HG02759 (cell line): ENCODE results near the gene ZNF536.
"Not testable (repeated sequence)": the region's sequence is repeated elsewhere in the genome, so short reads cannot be mapped to it uniquely, and the experiment has no call there.

Source experiments
- ATAC-seq: cut with Tn5 transposase; IDR thresholded peaks from one replicate; pipeline ENCODE4 v1.9.1; 2021; ENCODE audit warnings: mild to moderate bottlenecking, moderate library complexity; ENCODE audit not compliant: unreplicated experiment

The ZNF536 gene

GRCh38 chr19:30386551-30387143 is 14.5 kb downstream of the ZNF536 start:
- no peak for ATAC-seq

DNA sequence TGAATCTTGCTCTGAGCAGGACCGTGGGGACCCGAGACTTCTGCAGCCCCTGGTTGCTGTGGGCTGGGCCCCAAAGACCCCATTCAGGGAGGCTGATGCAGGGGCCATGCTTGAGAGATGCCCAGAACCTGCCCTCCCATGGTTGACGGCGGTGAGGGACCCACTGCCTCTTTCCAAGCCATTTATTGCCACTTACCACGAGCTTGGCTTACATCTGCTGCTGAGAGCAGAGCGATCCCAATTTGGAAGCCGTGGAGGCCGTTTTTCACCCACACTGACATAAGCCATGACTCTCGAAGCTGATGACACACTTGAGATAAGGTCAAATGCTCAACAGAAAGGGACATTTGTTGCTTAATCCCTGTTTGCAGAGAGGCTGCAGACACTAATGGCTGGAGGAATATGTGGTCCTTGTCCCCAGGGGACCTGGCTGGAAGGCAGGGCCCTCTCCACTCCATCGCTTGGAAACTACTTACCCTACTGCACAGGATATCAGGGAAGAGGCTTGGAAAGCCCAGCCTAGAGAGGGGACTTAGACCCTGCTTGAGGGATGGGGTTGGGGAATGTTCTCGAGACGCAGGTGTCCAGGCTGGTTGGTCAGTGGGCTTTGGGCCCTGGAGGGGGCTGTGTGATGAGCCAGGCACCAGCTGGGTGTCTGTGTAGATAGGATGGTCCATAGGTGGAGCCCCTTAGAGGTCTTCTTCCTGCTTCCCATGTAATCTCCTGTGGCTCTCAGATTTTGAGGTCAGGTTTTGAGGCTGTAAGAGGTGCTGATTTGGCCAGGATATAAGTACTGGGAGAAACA is 15.3 kb downstream of the ZNF536 start:
- no peak for ATAC-seq

DNA sequence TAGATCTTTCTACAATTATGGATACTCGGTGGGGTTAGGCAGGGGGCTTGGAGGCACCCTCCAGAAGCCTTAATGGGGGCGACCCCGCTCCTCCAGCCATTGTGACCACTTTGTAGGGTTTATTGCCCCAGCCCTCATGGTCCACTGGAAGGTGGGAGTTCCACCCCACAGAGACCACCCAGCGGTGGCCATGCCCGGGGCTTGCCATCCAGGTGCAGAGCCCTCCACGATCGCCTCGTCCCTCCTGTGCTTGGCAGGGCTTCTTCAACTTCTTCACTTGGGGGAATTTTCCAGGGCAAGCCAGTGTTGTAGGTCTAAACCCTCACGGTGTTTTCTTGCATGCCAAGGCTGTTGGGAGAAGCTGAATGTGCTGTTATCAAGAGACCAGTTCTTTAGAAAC is 16.1 kb downstream of the ZNF536 start:
- ATAC-seq: no peak

GRCh38 chr19:30388819-30389218 is 16.6 kb downstream of the ZNF536 start:
- no peak for ATAC-seq

DNA sequence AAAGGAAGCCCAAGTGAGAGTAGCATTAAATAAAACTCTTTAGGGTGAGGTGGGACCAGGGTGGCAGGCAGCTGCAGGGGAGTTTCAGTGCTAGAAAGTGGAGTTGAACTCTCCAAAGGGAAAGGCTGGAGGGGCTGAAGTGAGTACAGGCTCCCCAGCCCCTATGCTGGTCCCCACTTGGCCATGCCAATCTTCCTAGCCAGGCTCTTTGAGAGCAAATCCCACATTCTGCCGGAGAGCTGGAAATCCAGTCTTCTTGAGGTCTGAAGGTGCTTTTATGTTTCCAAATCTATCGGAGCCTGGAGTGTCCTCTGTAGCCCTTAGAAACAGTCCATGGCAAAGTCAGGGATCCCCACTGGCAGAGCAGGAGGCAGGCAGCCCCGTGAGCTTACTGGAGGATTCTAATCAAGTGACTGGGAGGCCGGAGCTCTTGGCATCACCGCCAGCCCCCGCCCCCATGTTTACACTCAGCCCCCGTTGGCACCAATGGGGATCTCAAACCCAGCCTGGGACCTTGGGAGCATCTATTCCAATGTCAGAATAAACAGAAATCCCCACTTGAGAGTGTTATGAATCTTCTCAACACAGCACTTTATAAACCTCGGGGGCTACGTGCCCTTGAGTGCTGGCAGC is 18.3 kb downstream of the ZNF536 start:
- ATAC-seq: no peak

DNA sequence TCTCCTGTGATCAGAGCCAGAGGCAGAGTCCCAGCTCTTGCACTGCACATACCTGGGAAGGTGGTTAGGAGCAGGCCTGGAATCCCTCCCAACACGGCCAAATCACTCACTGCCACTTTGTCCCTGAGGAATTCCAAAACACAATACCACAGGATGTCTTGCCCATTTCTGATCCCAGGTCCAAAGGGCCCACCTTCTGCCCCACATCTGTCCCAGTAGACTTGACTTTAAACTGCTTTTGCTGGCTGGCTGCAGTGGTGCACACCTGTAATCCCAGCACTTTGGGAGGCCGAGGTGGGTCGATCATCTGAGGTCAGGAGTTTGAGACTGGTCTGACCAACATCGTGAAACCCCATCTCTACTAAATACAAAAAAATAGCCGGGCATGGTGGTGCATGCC is 18.9 kb downstream of the ZNF536 start:
- ATAC-seq: no peak

- no peak for ATAC-seq
These were observed 19.7 kb downstream of the ZNF536 start for GRCh38 chr19:30391554-30392551.

DNA sequence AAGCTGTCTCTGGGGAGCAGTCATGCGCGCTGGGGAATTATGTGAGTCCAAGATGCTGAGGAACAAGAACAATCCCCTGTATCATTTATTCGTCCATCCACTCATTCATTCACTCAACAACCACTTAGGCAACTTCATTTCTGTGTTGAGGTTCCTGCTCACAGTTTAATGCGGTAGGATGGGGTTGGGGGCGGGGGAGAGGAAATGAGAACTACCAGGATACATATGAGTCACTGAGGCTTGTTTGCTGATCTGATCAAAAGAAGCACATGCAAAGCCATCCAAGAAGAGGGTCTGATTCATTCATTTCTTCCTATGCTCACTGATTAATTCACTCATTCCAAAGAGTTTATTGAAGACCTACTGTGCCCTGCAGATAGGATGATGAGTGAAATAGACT is 20.9 kb downstream of the ZNF536 start:
- ATAC-seq: no peak

DNA sequence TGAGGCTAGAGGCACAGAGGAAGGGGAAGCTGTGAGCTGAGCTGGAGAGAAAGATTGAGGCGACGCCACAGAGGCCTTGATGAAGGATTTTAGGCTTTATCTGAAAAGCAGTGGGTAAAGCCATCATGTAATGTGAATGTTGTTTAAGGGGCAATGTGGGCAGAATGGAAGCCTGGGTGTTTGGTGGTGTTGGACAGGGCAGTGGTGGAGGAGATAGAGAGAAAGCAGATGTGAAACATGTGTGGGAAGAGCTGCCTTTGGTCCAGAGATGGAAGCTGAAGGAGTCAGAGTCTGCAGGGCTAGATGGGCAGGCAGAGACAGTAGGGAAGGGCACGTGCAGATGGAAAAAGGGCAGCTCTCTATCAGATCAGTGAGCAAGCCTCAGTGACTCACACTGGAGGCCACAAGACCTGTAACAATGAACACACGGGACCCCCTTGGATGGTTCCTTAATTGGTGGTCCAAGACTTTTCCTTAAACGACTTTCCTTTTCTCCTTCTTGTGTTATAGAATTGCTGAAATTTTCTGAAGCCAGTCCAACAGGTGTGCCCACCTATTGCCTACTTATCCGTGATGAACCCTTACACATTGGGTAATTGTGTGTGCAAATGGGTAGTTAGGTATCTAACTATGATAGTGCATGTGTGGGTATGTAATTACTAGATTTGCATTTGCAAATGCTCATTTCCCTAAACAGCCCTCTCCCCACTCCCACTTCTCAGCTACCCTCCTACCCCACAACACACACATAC is 21.7 kb downstream of the ZNF536 start:
- no peak for ATAC-seq

- no peak for ATAC-seq
These were observed 22.4 kb downstream of the ZNF536 start for GRCh38 chr19:30394481-30395151.

- ATAC-seq: no peak
These were observed 23.1 kb downstream of the ZNF536 start for GRCh38 chr19:30395283-30395682.

DNA sequence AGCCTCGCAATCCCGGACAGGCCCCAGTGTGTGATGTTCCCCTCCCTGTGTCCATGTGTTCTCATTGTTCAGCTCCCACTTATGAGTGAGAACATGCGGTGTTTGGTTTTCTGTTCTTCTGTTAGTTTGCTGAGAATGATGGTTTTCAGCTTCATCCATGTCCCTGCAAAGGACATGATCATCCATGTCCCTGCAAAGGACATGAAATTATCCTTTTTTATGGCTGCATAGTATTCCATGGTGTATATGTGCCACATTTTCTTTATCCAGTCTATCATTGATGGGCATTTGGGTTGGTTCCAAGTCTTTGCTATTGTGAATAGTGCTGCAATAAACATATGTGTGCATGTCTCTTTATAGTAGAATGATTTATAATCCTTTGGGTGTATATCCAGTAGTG is 26.4 kb downstream of the ZNF536 start:
- not testable (repeated sequence) for ATAC-seq

DNA sequence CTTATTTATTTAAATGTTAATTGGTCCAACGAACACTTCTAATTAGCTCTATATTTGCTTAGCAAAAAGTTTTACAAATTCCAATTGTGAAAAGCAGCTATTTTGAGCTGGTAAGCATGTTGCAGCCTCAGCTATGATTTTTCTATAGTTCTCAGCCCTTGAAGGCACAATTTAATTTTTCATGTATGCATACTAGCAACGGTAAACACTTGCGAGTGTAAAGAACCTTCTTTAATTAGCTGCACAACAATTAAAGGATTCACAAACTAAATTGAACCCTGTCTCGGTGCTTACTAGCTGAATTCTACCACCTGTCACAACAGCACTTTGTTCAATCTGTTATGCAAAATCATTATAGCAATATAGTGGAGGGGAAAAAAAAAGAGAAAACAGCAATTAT is 29.8 kb downstream of the ZNF536 start:
- ATAC-seq: no peak

- ATAC-seq: no peak
These were observed 30.4 kb downstream of the ZNF536 start for GRCh38 chr19:30402436-30403202.

DNA sequence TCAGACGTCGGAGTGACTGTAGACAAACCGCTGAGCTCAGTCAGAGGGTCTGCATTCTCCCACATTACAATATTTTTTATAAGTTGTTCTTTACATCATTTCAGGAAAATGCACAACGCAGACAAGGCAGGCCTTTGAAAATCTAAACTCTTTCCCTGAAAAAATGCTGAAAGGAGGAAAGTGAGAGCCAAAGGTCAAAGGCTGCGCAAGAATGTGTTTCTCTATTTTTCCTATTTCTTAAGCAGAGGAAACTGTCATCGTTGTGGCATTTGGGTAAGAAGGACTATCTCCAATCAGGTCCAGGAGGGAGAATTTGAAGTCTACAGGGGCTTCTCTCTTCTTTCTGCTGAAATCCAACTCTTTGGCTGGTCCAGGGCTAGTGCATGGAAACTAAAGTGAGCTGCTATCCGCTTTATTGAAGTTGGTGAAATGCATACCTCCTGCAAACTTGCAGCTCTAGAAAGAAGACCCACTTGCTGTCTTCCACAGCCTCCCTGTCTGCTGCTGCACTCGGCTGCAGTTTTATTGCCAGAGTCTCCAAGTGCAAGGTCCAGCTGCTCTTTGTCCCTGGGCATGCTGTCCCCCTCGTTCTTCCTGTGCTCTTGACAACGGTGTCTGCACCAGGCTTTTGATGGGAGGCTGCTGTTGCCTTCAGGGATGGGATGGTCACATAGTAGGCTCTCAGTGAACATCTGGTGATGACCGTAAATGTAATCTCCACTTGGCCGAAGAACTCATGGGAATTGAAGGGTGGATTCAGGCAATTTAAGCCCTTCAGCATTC is 31.2 kb downstream of the ZNF536 start:
- no peak for ATAC-seq

DNA sequence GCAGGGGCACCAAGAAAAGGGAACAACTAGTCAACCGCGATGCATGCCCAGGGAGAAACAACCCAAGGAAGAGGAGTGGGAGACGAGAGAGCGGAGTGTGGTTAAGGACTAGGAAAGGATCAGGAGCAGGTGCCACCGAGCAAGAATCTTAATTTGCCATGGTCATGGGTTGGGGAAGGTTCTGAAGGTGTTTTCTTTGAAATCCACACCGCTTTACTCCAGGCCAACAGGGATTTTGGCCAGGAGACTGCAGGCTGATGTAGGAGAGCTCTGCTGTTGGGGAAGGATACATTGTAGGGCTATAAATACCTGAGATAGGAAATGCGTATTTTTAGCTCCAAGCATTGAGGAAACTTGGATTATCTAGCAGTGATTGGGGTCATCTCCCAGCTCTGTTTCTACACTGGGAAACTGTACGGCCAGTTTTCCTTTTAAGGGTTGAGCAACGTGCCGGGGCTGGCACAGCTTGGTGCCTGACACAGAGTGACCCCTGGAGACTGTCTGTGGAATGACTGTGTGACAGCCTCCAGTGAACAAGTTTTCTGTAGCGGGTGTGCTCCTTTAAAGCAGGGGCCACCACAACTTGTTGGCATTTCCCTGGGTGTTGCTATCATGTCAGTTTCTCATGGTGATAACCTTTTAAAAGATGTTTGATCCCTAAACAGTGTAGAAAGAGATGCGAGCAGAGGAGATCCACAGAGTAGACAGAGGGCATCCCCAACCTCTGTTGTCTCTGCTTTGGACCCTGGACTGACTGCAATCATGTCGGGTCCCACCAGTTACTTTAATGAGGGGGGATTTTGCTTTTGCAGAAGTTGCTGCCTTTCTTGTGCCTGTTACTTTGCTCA is 34.3 kb downstream of the ZNF536 start:
- ATAC-seq: no peak

GRCh38 chr19:30407068-30407709 is 35.0 kb downstream of the ZNF536 start:
- ATAC-seq: no peak
